ENCODE results near the gene P2RY14. TPM values are rescaled to one million over a fixed set of nuclear protein-coding genes. Genes with fewer than 3 reads are reported as not detected.

The P2RY14 gene
- total RNA-seq, 3 donors from 2014 or later (not counting 1 experiment from before 2014, with no cell fraction given), result 0.25 to 0.93 (median 0.31) TPM

- intact Hi-C loops (cut with micrococcal nuclease), result loop anchor here (2.0 kb wide), 1 partner anchor 495 kb away; no protein-coding TSS in a partner anchor
These were observed 3.5 kb upstream of the P2RY14 start for GRCh38 chr3:151281671-151282324.

GRCh38 chr3:151276687-151277042 lies 1.7 kb downstream of the P2RY14 start:
- H3K9me3 Mint-ChIP-seq, result no peaks in the 10 kb centered on the region
- no peak for TF ChIP-seq CTCF (IDR thresholded peaks at IDR 0.05)
- H3K4me3 ChIP-seq (ENCODE audit: low read length), result no peak overlapping the region

More at GRCh38 chr3:151281671-151282324, 3.5 kb upstream of the P2RY14 start:
- no peak for DNase-seq
- H3K9me3 ChIP-seq (ENCODE audit: control insufficient read depth, insufficient read depth, low read length), result no peaks in the 10 kb centered on the region
- H3K27me3 ChIP-seq (ENCODE audit: control insufficient read depth, insufficient read depth, low read length), result no peaks in the 10 kb centered on the region
- TF ChIP-seq CTCF (IDR thresholded peaks at IDR 0.05), result no peak
- H3K27ac Mint-ChIP-seq, result no peak overlapping the region
- H3K27ac ChIP-seq (ENCODE audit: low read length), result no peak overlapping the region
- no peaks in the 10 kb centered on the region for H3K36me3 ChIP-seq (ENCODE audit: control insufficient read depth, insufficient read depth, low read length)
- H3K36me3 Mint-ChIP-seq, result no peaks in the 10 kb centered on the region
- no peak for ATAC-seq
- no peaks in the 10 kb centered on the region for H3K27me3 Mint-ChIP-seq (ENCODE audit: low read depth in 2 of 2)
- no peak overlapping the region for H3K4me3 ChIP-seq (ENCODE audit: low read length)
- H3K4me1 ChIP-seq (ENCODE audit: control insufficient read depth, insufficient read depth, low read length), result peaks cover 6% of the 10 kb centered on the region
- 90% methylated on average over 7 of the region's 9 CpGs for WGBS (ENCODE audit: insufficient coverage)
- peaks cover 10 to 13% of the 10 kb centered on the region in 2 donors for H3K4me1 Mint-ChIP-seq
- no peak overlapping the region for H3K4me3 Mint-ChIP-seq
- H3K9me3 Mint-ChIP-seq, result no peaks in the 10 kb centered on the region

GRCh38 chr3:151276038-151276686 lies 2.2 kb downstream of the P2RY14 start:
- WGBS (ENCODE audit: insufficient coverage), result 46% methylated on average over 2 of the region's 2 CpGs
- H3K4me1 ChIP-seq (ENCODE audit: control insufficient read depth, insufficient read depth, low read length), result peaks cover 18% of the 10 kb centered on the region
- Mint-ChIP-seq H3K27ac (peak overlapping the region; percentile 46 to 56), H3K27me3 (ENCODE audit: low read depth in 2 of 2) (no peaks in the 10 kb centered on the region), H3K36me3 (no peaks in the 10 kb centered on the region), H3K4me3 (no peak overlapping the region), H3K4me1 (peaks cover 17 to 18% of the 10 kb centered on the region in 2 donors), H3K9me3 (no peaks in the 10 kb centered on the region)
- H3K36me3 ChIP-seq (ENCODE audit: control insufficient read depth, insufficient read depth, low read length), result no peaks in the 10 kb centered on the region
- no peaks in the 10 kb centered on the region for H3K27me3 ChIP-seq (ENCODE audit: control insufficient read depth, insufficient read depth, low read length)
- no peak for DNase-seq
- peak overlapping the region; percentile 76 for H3K27ac ChIP-seq (ENCODE audit: low read length)
- intact Hi-C loops (cut with micrococcal nuclease), result no loop called here
- no peak for TF ChIP-seq CTCF (IDR thresholded peaks at IDR 0.05)
- no peak overlapping the region for H3K4me3 ChIP-seq (ENCODE audit: low read length)
- H3K9me3 ChIP-seq (ENCODE audit: control insufficient read depth, insufficient read depth, low read length), result no peaks in the 10 kb centered on the region
- no peak for ATAC-seq

More at GRCh38 chr3:151276687-151277042, 1.7 kb downstream of the P2RY14 start:
- Histone ChIP-seq H3K36me3 (ENCODE audit: control insufficient read depth, insufficient read depth, low read length) (no peaks in the 10 kb centered on the region), H3K4me1 (ENCODE audit: control insufficient read depth, insufficient read depth, low read length) (peaks cover 18% of the 10 kb centered on the region), H3K27me3 (ENCODE audit: control insufficient read depth, insufficient read depth, low read length) (no peaks in the 10 kb centered on the region), H3K27ac (ENCODE audit: low read length) (peak overlapping the region; percentile 76), H3K9me3 (ENCODE audit: control insufficient read depth, insufficient read depth, low read length) (no peaks in the 10 kb centered on the region)
- WGBS (ENCODE audit: insufficient coverage), result 15% methylated on average over 4 of the region's 6 CpGs
- DNase-seq, result peak in 1 of 2 donors; percentile 70
- Mint-ChIP-seq H3K4me3 (no peak overlapping the region), H3K27me3 (ENCODE audit: low read depth in 2 of 2) (no peaks in the 10 kb centered on the region), H3K36me3 (no peaks in the 10 kb centered on the region), H3K4me1 (peaks cover 17 to 18% of the 10 kb centered on the region in 2 donors), H3K27ac (peak overlapping the region; percentile 46 to 56)
- intact Hi-C loops (cut with micrococcal nuclease), result no loop called here
- ATAC-seq, result peak; percentile 61 to 77 (median 77)
